KMS-11 (cell line): ENCODE data around the gene PFN1.

ENCODE experiments used
- H2AFZ ChIP-seq: fragments of 200-600 bp; sonication (generic); 2 replicates; pipeline ENCODE4 v1.6.1; 2016; ENCODE audit warnings: antibody characterized with exemption, mixed run types, low read depth
- H3K27ac ChIP-seq: fragments of 200-600 bp; sonication (generic); 2 replicates; pipeline ENCODE4 v1.6.1; 2016; ENCODE audit warnings: mild to moderate bottlenecking, mixed run types
- H3K27me3 ChIP-seq: fragments of 200-600 bp; sonication (generic); 2 replicates; pipeline ENCODE4 v1.6.1; 2017; ENCODE audit warnings: mild to moderate bottlenecking, low read depth, mixed run types, moderate library complexity; ENCODE audit not compliant: insufficient read depth
- H3K36me3 ChIP-seq: fragments of 200-600 bp; sonication (generic); 2 replicates; pipeline ENCODE4 v1.6.1; 2017; ENCODE audit warnings: mild to moderate bottlenecking, mixed run types; ENCODE audit not compliant: insufficient read depth
- H3K4me1 ChIP-seq: fragments of 200-600 bp; sonication (generic); 2 replicates; pipeline ENCODE4 v1.6.1; 2016; ENCODE audit warnings: mild to moderate bottlenecking, low read depth, mixed run types; ENCODE audit not compliant: poor library complexity, severe bottlenecking
- H3K4me2 ChIP-seq: fragments of 200-600 bp; sonication (generic); 2 replicates; pipeline ENCODE4 v1.7.0; 2016; ENCODE audit warnings: mild to moderate bottlenecking, mixed run types
- H3K4me3 ChIP-seq: fragments of 200-600 bp; sonication (generic); IDR thresholded peaks from 2 replicates; pipeline ENCODE4 v1.6.1; 2017; ENCODE audit warnings: low read depth, low read length, mixed read lengths; ENCODE audit not compliant: insufficient read depth
- H3K79me2 ChIP-seq: fragments of 200-600 bp; sonication (generic); 2 replicates; pipeline ENCODE4 v1.6.1; 2016; ENCODE audit warnings: low read depth, mixed run types; ENCODE audit not compliant: insufficient read depth
- H3K9ac ChIP-seq: fragments of 200-600 bp; sonication (generic); 2 replicates; pipeline ENCODE4 v1.6.1; 2016; ENCODE audit warnings: mild to moderate bottlenecking, mixed run types
- H4K20me1 ChIP-seq: fragments of 200-600 bp; sonication (generic); 2 replicates; pipeline ENCODE4 v1.6.1; 2016; ENCODE audit warnings: mild to moderate bottlenecking, mixed run types; ENCODE audit not compliant: insufficient read depth
- TF ChIP-seq, protein P1 (sequence below): fragments of 200-600 bp; sonication (generic); conservative IDR thresholded peaks from 2 replicates; pipeline ENCODE4 v1.6.1; 2017; ENCODE audit warnings: low read depth, mild to moderate bottlenecking, antibody characterized with exemption, low read length, moderate library complexity, mixed read lengths

Gene PFN1

GRCh38 chr17:4945176-4945943 lies 3.0 kb downstream of the PFN1 start:
- no peak overlapping the region; the same call in 1 of the 2 replicates for H3K27ac ChIP-seq
- TF ChIP-seq, protein P1, sequence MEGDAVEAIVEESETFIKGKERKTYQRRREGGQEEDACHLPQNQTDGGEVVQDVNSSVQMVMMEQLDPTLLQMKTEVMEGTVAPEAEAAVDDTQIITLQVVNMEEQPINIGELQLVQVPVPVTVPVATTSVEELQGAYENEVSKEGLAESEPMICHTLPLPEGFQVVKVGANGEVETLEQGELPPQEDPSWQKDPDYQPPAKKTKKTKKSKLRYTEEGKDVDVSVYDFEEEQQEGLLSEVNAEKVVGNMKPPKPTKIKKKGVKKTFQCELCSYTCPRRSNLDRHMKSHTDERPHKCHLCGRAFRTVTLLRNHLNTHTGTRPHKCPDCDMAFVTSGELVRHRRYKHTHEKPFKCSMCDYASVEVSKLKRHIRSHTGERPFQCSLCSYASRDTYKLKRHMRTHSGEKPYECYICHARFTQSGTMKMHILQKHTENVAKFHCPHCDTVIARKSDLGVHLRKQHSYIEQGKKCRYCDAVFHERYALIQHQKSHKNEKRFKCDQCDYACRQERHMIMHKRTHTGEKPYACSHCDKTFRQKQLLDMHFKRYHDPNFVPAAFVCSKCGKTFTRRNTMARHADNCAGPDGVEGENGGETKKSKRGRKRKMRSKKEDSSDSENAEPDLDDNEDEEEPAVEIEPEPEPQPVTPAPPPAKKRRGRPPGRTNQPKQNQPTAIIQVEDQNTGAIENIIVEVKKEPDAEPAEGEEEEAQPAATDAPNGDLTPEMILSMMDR: no peak
- H4K20me1 ChIP-seq: no peaks in the 10 kb centered on the region
- H3K4me2 ChIP-seq: no peak overlapping the region
- H3K79me2 ChIP-seq: peaks cover 8% of the 10 kb centered on the region; the same call in 1 of the 2 replicates
- H3K9ac ChIP-seq: no peak overlapping the region
- no peak overlapping the region for H3K4me3 ChIP-seq
- no peaks in the 10 kb centered on the region for H3K36me3 ChIP-seq
- H3K27me3 ChIP-seq: no peaks in the 10 kb centered on the region
- H2AFZ ChIP-seq: no peak overlapping the region
- H3K4me1 ChIP-seq: no peaks in the 10 kb centered on the region

- no peak overlapping the region for H3K4me3 ChIP-seq
- H3K4me2 ChIP-seq: no peak overlapping the region
- no peaks in the 10 kb centered on the region for H4K20me1 ChIP-seq
- H2AFZ ChIP-seq: no peak overlapping the region
- no peaks in the 10 kb centered on the region for H3K27me3 ChIP-seq
- H3K9ac ChIP-seq: no peak overlapping the region
- TF ChIP-seq, protein P1: no peak
- peaks cover 8% of the 10 kb centered on the region; the same call in 1 of the 2 replicates for H3K79me2 ChIP-seq
- no peaks in the 10 kb centered on the region for H3K4me1 ChIP-seq
- H3K36me3 ChIP-seq: no peaks in the 10 kb centered on the region
- no peak overlapping the region; the same call in 1 of the 2 replicates for H3K27ac ChIP-seq
Observed at GRCh38 chr17:4944554-4945175, 3.7 kb downstream of the PFN1 start.

GRCh38 chr17:4944163-4944553 lies 4.2 kb downstream of the PFN1 start:
- H3K79me2 ChIP-seq: peaks cover 8% of the 10 kb centered on the region; the same call in 1 of the 2 replicates
- no peaks in the 10 kb centered on the region for H3K4me1 ChIP-seq
- TF ChIP-seq, protein P1: no peak
- H4K20me1 ChIP-seq: no peaks in the 10 kb centered on the region
- H3K9ac ChIP-seq: no peak overlapping the region
- H3K4me2 ChIP-seq: no peak overlapping the region
- H2AFZ ChIP-seq: no peak overlapping the region
- H3K27me3 ChIP-seq: no peaks in the 10 kb centered on the region
- H3K36me3 ChIP-seq: no peaks in the 10 kb centered on the region
- H3K4me3 ChIP-seq: no peak overlapping the region
- no peak overlapping the region for H3K27ac ChIP-seq

GRCh38 chr17:4942760-4943508 lies 5.4 kb downstream of the PFN1 start:
- no peak overlapping the region for H3K9ac ChIP-seq
- H3K27ac ChIP-seq: no peak overlapping the region
- no peaks in the 10 kb centered on the region for H3K27me3 ChIP-seq
- H4K20me1 ChIP-seq: no peaks in the 10 kb centered on the region
- H3K36me3 ChIP-seq: no peaks in the 10 kb centered on the region
- TF ChIP-seq, protein P1: no peak
- peaks cover 8% of the 10 kb centered on the region; the same call in 1 of the 2 replicates for H3K79me2 ChIP-seq
- H3K4me1 ChIP-seq: no peaks in the 10 kb centered on the region
- H3K4me2 ChIP-seq: no peak overlapping the region
- H3K4me3 ChIP-seq: no peak overlapping the region
- no peak overlapping the region for H2AFZ ChIP-seq
